ENCODE data around the gene SUSD1.
"Not testable (repeated sequence)": the region's sequence is repeated elsewhere in the genome, so short reads cannot be mapped to it uniquely, and the experiment has no call there.

The SUSD1 gene
- 10.5 to 19.7 reads per million in 2 donors for total RNA-seq

DNA sequence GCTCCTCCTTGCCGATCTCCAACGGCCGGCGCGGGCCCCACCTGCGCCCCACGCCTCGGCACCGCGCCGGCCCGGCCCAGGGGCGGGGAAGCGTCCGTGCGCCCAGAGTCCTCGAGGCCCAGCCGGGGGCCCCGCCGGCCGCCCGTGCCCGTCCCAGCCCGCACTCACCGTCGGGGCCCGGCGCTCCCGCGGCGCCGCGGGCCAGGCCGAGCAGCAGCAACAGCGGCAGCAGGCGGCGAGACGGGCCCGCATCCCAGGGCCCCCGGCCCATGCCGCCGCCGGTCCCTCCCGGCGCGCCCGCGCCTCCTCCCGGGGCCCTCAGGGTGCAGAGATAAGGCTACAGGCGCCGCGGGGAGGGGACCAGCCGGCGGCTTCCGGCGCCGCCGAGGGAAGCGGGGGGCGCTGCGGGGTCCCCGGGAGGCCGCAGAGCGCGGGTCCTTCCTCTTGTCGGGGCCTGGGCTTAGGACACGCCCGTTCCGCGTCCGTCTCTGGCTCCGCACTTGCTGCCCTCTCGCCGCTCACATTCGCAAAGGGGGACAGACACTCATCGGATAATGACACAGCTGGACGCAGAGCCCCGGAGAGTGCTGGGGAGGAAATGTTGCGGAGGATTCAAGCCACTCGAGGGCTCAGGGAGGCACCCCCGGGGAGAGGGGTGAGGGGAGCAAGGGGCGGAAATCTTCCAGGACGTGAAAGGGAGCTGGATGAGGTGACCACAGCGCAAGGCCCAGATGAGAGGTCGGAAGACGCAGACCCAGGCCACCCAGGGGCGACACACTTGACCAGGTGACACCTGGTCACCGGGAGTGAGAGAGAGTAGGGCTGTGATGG lies at the start of gene SUSD1:
Gene SUSD1, minus strand, starts transcription at position 333 of the 831 bp plus-strand sequence. Its CDS starts 62 bp downstream, at position 271.
- DNase-seq = peak; percentile 42

DNA sequence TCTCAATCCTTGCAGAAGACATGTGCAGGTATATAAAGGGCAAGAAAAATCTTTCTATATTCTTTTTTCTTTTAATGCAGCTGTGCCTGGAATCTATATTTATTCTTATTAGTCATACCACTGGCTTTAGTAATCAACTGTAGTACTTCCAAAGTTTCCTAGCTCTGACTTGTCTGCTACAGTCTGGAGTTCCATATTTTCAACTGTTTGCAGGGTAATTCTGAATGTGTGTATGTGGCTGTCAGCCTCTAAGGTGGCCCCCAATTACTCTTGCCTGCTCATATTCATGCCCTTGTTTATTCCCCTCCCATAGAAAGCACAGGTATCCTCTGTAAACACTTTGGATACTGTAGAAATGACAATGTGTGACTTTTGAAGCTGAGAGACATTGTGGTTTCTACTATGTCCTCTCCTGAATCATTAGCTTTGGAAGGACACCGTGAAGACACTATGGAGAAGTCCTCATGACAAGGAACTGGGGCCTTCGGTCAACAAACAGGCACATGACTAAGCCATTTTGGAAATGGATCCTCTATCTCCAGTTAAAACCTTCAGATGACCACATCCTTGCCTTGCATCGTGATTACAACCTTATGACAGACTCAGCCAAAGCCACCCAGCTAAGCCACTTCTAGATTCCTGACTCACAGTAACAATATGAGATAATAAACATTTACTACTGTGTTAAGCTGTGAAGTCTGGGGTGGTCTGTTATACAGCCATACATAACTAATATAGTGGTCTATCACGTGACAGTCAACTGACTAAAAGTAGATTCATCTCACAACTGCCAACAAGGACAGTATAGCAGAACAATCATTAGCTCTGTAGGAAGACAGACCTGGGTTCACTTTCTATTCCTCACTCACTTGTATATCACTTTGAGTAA lies 49.5 kb upstream of the SUSD1 start:
- DNase-seq = no peak

DNA sequence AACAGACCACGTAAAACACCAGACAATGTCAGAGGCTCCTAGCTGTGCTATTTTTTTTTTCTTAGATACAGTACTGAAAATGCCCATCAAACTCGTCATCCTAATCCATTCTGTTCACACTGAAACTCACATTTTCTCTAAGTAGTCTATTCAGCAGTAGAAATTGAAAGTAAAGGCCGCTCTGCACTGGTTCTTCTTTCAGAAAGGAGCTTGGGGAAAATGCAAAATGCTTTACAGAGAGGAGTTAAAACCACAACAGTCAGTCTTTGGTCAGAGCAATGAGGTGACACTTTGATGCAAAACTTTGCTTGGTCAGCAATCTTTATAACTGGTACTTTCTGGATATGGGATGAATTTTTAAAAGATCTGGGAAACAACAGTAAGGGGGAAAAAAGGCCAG lies 43.8 kb upstream of the SUSD1 start:
- DNase-seq = no peak

DNA sequence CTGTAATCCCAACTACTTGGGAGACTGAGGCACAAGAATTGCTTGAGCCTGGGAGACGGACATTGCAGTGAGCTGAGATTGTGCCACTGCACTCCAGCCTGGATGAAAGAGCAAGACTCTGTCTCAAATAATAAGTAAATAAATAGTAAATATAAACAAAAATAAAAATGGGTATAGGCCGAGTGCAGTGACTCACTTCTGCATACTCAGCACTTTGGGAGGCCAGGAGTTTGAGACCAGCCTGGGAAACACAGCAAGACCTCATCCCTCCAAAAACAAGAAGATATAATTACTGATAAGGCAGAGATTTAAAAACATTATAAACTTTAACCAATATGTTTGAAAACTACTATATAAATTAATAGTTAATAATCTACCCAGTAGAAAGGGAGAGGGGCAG lies 37.8 kb upstream of the SUSD1 start:
- DNase-seq = no peak

DNA sequence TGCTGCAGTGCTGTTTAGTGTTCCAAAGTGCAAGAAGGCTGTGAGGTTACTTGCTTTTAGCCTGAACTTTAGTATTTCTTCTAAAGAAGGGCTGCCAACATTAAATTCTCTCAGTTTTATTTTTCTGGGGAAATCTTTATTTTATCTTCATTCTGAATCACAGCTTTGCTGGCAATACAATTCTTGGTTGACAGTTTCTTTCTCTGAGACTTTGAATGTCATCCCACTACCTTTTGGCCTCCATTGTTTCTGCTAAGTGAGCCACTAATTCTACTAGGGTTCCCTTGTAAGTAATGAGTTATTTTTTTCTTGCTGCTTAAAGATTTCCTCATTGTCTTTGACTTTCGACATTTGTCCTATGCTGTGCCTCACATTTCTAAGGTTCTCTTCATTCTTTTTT lies 32.4 kb upstream of the SUSD1 start:
- no peak for DNase-seq

DNA sequence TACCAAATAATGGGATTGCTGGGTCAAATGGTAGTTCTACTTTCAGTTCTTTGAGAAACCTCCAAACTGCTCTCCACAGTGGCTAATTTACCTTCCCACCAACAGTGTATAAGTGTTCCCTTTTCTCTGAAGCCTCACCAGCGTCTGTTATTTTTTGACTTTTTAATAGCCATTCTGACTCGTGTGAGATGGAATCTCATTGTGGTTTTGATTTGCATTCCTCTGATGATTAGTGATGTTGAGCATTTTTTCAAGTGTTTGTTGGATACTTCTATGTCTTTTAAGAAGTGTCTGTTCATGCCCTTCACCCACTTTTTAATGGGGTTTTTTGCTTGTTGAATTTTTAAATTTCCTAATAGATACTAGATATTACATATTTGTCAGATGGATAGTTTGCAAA lies 28.4 kb upstream of the SUSD1 start:
- DNase-seq = no peak

DNA sequence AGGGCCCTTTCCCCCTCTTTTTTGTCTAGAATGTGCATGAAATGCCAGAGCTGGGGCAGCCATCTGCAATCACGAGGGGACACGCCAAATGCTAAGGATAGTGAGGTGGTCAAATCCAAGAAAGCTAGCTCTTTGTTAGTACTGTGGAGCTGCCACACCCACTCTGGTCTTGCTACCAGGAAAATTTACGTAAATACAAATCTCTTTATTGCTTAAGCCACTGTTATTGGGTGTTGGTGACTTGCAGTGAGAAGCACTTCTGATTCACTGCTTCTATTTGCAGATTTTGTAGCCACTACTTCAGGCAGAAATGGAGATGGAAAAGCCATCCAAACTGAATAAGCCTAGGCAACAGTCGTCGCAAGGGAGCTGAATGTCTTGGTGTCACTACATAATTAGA lies 25.6 kb upstream of the SUSD1 start:
- no peak for DNase-seq

DNA sequence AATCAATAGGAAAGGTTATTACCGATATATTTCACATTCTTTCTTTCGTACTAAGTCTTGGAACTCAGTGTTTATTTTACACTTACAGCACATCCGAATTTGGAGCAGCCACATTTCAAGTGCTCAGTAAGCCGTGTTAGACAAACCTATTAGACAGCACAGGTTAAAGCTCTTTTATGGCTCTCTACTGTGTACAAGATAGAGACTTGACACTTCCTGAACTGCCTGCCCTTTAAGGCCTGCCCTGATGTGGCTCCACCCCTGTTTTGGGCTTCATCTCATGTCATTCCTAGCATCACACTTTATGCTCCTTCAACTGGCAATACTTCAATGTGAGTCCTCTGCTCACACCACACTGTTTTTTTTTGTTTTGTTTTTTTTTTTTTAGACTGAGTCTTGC lies 23.5 kb upstream of the SUSD1 start:
- no peak for DNase-seq

DNA sequence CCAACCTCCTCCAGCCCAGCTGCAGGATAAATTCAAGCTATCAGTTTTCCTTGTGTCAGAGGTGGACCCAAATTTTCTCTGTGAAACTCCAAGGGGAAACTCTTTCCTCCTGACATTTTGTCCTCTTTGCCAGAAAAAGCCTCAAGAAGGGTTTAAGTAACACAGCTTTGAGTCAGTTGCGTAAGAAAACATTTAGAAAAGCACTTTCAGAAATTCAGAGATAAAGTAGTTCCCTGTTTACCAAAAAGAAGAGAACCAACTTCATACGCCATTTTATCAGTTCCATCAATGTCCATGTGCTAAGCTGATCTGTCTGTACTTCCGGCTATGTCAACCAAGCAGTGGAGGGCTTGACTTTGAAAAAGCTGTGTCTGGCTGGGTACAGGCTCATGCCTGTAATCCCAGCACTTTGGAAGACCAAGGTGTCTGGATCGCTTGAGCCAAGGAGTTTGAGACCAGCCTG lies 19.9 kb upstream of the SUSD1 start:
- no peak for DNase-seq

DNA sequence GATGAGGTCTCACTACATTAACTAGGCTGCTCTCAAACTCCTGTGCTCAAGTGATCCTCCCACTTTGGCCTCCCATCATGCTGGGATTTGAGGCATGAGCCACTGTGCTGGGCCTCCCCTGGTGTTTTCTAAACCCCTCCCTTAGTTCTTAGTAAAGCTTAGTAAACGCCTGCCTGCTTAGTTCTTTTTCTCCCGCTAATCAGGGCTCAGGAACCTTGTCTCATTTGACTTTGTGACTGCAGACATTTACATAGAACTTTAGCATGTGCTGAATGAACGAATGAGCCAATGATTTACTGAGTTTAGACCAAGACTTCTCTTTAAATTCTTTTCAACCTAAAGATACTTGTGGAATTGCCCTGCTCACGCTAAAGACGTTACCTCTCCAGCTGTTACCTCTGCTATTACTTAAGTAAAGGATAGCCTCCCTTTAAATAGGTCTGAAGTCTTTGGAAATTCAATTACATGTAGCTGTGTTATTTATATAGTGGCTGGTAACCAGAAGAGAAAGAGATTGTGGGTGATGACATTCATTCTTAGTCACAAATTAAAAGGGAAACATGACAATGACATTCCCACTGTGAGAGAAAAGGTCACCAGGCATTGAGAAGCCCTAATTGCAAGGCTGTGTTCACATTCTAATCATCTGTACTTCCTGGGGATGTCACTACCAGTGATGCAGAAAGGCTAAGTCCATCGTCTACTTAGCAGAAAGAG lies 18.6 kb upstream of the SUSD1 start:
- DNase-seq = no peak

DNA sequence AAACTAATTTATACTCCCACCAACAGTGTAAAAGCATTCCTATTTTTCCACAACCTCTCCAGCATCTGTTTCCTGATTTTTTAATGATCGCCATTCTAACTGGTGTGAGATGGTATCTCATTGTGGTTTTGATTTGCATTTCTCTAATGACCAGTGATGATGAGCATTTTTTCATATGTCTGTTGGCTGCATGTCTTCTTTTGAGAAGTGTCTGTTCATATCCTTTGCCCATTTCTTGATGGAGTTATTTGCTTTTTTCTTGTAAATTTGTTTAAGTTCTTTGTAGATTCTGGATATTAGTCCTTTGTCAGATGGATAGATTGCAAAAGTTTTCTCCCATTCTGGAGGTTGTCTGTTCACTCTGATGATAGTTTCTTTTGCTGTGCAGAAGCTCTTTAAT lies 15.2 kb upstream of the SUSD1 start:
- not testable (repeated sequence) for DNase-seq

DNA sequence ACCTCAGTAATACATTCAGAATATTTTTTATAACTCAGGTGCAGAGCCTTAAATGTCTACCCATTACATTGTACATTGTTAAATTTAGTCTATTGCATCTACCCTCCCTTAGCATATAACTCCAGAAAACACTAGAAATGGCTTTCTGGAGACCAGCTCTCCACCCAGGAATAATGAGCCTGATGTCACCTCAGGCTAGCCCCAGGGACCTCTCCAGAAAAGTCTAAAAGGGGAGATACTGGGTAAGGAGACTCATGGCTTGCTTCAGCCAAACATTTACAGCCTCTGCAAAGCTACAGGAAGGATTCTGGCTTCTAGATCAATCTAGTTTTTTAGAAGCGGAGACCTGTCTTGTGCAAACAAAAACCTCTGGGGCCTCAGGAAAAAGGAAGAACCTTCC lies 13.8 kb upstream of the SUSD1 start:
- no peak for DNase-seq

DNA sequence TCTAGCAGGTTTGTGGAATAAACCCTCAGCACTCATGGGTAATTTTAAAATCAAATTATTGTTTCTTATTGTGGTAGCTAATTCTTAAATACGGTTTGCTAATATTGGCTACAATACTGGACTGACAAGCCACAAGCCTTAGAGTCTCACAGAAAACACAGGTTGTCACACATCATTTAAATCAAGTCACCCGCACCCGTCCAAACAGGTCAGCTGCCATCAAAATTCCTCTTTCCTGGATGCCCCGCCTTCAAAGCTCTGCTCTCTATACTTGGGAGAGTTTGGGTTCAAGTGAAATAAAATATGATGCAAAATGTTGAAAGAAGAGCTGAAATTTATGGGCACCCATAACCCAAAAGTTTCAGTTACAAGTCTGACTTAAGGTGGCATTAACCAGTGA lies 12.3 kb upstream of the SUSD1 start:
- DNase-seq = no peak

DNA sequence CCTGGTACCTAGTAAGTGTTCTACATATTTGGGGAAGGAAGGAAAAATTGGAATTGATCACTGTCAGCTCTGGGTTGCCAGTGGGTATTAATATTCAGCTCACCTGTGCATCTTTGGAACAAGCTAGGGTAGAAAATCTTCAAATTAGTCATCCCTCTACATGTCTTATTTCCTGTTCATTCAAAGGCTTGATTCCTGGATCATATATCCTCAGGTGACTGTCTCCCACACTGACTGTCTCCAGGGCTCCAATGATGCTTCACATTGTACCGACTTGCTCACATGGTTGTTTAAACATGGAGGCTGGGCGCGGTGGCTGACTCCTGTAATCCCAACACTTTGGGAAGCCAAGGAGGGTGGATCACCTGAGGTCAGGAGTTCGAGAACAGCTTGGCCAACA lies 11.6 kb upstream of the SUSD1 start:
- DNase-seq = no peak

DNA sequence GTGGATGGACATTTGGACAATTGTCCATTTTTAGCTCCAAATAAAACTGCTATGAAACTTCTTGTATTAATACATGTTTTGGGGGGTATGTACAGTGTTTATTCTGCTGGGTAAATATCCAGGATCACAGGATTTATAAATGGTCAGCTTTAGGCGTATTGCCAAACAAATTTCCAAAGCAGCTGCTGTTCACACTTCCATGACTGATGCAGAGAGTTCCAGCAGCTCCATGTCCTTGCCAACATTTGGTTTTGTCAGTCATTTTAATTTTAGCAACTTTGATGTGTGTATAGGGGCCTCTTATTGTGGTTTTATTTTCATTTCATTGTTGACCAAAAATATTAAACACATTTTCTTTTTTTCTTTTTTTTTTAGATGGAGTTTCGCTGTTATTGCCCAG lies 9.8 kb upstream of the SUSD1 start:
- DNase-seq = no peak

DNA sequence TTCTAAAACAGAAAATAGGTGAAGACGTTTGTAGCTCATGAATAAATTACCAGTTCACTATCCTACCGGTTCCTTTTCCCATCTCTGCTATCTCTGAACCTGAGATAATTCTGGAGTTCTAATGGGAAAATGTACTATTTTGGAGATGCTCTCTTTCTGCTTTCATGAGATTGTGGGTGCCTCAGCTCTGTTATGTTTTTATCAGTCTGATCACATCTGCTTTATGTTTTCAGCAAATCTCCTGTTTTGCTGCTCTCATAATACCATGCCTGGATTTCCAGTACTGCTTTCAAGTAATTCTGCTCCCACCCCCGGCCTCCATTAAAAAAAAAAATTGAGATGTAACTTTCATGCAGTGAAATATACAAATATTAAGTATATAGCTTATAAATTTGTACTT lies 9.1 kb upstream of the SUSD1 start:
- DNase-seq = no peak

DNA sequence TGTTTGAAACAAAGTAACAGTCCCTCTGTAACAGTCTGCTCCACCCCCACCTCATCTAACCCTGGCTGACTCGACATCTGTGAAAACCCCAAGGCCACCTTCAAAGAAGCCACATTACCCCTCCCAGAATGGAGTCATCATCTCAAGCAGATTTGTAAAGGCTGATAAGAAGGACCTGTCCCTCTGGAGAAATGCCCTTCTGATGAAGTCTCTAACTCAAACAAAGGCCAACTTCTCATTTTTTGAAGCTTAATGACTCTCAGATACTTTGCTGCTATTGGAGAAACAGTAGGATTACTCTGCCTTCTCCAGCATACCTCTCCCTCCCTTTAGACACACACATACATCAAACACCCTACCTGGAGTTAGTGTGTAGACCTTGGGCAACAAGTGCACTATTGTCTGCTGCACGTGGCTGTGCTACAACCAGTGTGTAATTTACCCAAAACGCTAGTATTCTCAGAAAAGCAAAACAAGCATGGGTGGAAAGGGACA lies 5.3 kb upstream of the SUSD1 start:
- DNase-seq = no peak

DNA sequence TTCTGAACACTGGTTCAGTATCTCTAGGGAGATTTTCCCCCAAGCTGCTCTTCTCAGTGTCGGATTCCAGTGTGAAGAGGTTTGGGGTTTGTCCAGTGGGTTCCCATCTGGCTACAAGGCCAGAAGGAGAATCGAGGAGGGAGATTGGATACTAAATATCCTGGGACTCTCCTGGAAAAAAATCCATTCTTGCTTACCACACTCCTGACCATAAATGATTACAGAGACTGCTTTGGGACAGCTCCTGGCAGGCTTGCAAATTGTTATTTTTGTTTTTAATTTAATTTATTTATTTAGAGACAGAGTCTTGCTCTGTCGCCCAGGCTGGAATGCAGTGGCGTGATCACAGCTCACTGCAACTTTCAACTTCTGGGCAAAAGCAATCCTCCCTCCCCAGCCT lies 4.7 kb upstream of the SUSD1 start:
- no peak for DNase-seq

DNA sequence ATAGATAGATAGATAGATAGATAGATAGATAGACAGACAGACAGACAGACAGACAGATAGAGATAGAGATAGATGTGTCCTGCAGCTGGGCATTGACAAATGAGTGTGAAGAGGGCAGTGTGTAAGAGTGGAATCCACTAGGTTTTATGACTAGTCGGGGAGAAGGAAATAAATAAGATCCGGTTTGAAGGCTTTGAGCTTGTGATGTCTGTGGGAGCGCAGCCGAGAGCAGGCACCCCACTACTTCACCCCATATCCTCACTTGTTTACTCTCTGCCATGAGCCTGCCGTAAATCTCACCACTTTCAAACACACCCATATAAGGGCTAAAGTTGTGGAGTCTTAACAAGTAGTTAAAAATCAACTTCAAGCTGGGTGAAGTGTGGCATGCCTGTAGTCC lies 1.4 kb upstream of the SUSD1 start:
- DNase-seq = no peak

DNA sequence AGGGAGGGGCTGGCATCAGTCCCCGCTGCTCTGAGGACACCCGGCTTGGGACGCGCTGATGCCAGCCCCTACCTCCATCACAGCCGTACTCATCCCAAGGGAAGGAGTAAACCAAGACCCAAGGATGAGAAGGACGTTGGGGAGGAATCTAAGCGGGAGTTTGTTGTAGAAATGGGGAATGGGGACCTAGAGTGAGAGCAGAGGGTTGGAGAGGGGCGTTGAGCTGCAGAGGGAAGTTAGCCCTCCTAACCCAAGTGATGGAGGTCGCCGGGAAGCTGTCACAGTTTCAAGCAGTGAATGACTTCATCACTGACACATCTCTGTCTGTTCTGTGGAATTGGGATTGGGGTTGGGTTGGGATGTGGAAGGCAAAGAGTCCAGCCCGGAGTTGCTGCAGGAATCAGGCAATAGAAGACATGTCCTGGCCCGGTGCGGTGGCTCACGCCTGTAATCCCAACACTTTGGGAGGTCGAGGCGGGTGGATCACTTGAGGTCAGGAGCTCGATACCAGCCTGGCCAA lies 759 bp upstream of the SUSD1 start:
- DNase-seq = no peak

DNA sequence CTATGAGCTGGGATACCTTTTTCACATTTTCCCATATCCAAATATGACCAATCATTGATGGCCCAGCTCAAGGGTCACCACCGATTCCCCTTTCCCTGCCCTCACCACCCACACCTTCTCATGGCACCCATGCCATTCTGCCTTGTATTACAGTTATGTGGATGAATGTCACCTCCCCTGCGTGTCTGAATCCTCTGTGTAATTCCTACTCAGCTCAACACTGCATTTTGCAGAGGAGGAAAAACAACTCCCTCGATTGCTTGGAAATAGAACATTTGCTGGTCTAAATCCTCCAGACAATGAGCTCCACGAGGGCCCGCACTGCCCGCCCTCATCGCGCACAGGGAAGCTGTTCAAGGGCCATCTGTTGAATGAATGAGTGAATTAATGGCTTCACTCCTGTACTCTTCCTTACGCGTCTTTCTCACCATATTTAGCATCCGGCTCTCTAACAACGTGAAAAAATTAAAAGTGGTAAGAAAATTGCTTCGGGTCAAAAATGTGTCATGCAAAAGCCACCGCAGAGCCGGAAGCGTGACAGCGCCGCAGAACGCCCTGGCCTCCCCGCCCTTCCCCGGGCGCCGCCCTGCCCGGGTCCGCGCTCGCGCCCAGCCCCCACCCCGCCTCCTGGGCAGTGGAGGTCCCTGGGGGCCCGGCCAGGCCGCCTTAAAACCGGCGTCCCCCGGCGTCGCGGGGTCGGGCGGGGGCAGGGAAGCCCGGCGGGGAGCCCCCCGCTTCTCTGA lies 704 bp downstream of the SUSD1 start:
- peak; percentile 67 for DNase-seq

Measured in activated gamma-delta T cell (primary cell).